Breast epithelium (tissue), 3 donors: ENCODE data around the gene SUGP2.

Experiments
- CTCF ChIP-seq, 3 donors: fragments of 450-650 bp; IDR thresholded peaks; one replicate each; pipeline ENCODE4 v1.5.1; 2016 to 2017; ENCODE audit warnings: antibody characterized with exemption in 3 of 3, mild to moderate bottlenecking in 3 of 3, moderate library complexity in 3 of 3
- POLR2A ChIP-seq: fragments of 450-650 bp; IDR thresholded peaks from one replicate; pipeline ENCODE4 v1.6.1; 2016; ENCODE audit warnings: antibody characterized with exemption, mild to moderate bottlenecking, moderate library complexity
- POLR2AphosphoS5 ChIP-seq, 3 donors: sonication (generic); formaldehyde crosslinking; IDR thresholded peaks; one replicate each; pipeline ENCODE4 v1.6.1; 2017; ENCODE audit warnings: antibody characterized with exemption in 3 of 3

- TF ChIP-seq POLR2A, result no peak
- no peak for TF ChIP-seq CTCF (IDR thresholded peaks at IDR 0.05)
- no peak for TF ChIP-seq POLR2AphosphoS5 (IDR thresholded peaks at IDR 0.05)
Measured at GRCh38 chr19:19062454-19063182, 29.3 kb upstream of the SUGP2 start.
